ENCODE data around the gene PTPRM. TPM values are rescaled to one million over a fixed set of nuclear protein-coding genes. Genes with fewer than 3 reads are reported as not detected.

PTPRM gene
- total RNA-seq, 1 experiment from 2014 or later = 1.4 TPM

GRCh38 chr18:7805880-7806279, 238.8 kb downstream of the PTPRM start:
- DNase-seq (ENCODE audit: low spot score) = no peak

- no peak for DNase-seq (ENCODE audit: low spot score)
Observed at GRCh38 chr18:7807936-7808453, 240.9 kb downstream of the PTPRM start.

GRCh38 chr18:7808992-7809391, 241.9 kb downstream of the PTPRM start:
- DNase-seq (ENCODE audit: low spot score) = no peak

- DNase-seq (ENCODE audit: low spot score) = no peak
Observed at GRCh38 chr18:7809455-7809854, 242.3 kb downstream of the PTPRM start.

- no peak for DNase-seq (ENCODE audit: low spot score)
Observed at GRCh38 chr18:7809978-7810377, 242.9 kb downstream of the PTPRM start.

GRCh38 chr18:7812431-7813063, 245.4 kb downstream of the PTPRM start:
- no peak for DNase-seq (ENCODE audit: low spot score)

- no peak for DNase-seq (ENCODE audit: low spot score)
Observed at GRCh38 chr18:7813131-7813530, 246.0 kb downstream of the PTPRM start.

GRCh38 chr18:7814754-7815315, 247.7 kb downstream of the PTPRM start:
- no peak for DNase-seq (ENCODE audit: low spot score)

- DNase-seq (ENCODE audit: low spot score) = no peak
Observed at GRCh38 chr18:7815787-7816186, 248.7 kb downstream of the PTPRM start.

- DNase-seq (ENCODE audit: low spot score) = no peak
Observed at GRCh38 chr18:7817575-7818230, 250.6 kb downstream of the PTPRM start.

- no peak for DNase-seq (ENCODE audit: low spot score)
Observed at GRCh38 chr18:7821784-7822183, 254.7 kb downstream of the PTPRM start.

- no peak for DNase-seq (ENCODE audit: low spot score)
Observed at GRCh38 chr18:7822435-7823331, 255.6 kb downstream of the PTPRM start.

GRCh38 chr18:7824970-7825369, 257.9 kb downstream of the PTPRM start:
- DNase-seq (ENCODE audit: low spot score) = no peak

GRCh38 chr18:7830468-7830867, 263.4 kb downstream of the PTPRM start:
- DNase-seq (ENCODE audit: low spot score) = peak; percentile 61

- no peak for DNase-seq (ENCODE audit: low spot score)
Observed at GRCh38 chr18:7839548-7839947, 272.4 kb downstream of the PTPRM start.

GRCh38 chr18:7840411-7840810, 273.3 kb downstream of the PTPRM start:
- DNase-seq (ENCODE audit: low spot score) = no peak

GRCh38 chr18:7844017-7844416, 276.9 kb downstream of the PTPRM start:
- DNase-seq (ENCODE audit: low spot score) = no peak

- no peak for DNase-seq (ENCODE audit: low spot score)
Observed at GRCh38 chr18:7844418-7844817, 277.3 kb downstream of the PTPRM start.

GRCh38 chr18:7846335-7846734, 279.2 kb downstream of the PTPRM start:
- no peak for DNase-seq (ENCODE audit: low spot score)

GRCh38 chr18:7847357-7848053, 280.4 kb downstream of the PTPRM start:
- no peak for DNase-seq (ENCODE audit: low spot score)

- no peak for DNase-seq (ENCODE audit: low spot score)
Observed at GRCh38 chr18:7848054-7848412, 280.9 kb downstream of the PTPRM start.

Measured in HT-29 (cell line).